Mammary epithelial cell (primary cell): Measurements from ENCODE around the gene TAF6L.

ENCODE experiments used
- CTCF ChIP-seq, 2 donors: IDR thresholded peaks in 1 of 2; conservative IDR thresholded peaks in 1 of 2; 2 replicates each; pipeline ENCODE4 v1.5.1; 2011 to 2012; ENCODE audit warnings: inconsistent platforms in 2 of 2, low read length in 2 of 2, mild to moderate bottlenecking in 2 of 2, control low read depth in 1 of 2, low read depth in 1 of 2; ENCODE audit not compliant: insufficient read depth in 1 of 2; ENCODE audit errors: extremely low read depth in 1 of 2
- EZH2 ChIP-seq: IDR thresholded peaks from 2 replicates; pipeline ENCODE4 v1.6.1; 2012; ENCODE audit warnings: low read length, inconsistent platforms, borderline replicate concordance

- TF ChIP-seq CTCF (conservative IDR thresholded peaks at IDR 0.05 in 1 of 2, IDR thresholded peaks at IDR 0.05 in 1 of 2; ENCODE audit: extremely low read depth in 1 of 2, insufficient read depth in 1 of 2, low read depth in 1 of 2, low read length in 2 of 2) (no peak), EZH2 (no peak)
Observed at GRCh38 chr11:62726156-62726914, 44.9 kb upstream of the TAF6L start.
